Endothelial cell of umbilical vein (primary cell): ENCODE measurements around the gene STYXL1. TPM values are rescaled to one million over a fixed set of nuclear protein-coding genes. Genes with fewer than 3 reads are reported as not detected.

ENCODE experiments used
- BruUV-seq: library from RNA; stranded (reverse); fragments of 400-500 nt; replicated peaks from 2 replicates; lab custom pipeline; 2021; lab: Mats Ljungman, UMichigan
- CTCF ChIA-PET: fragments of 300-600, 350-600 bp; sonication (Branson Sonifier 250); formaldehyde crosslinking; loops from one replicate; lab custom pipeline; 2021; ENCODE audit warnings: antibody characterized with exemption, inconsistent platforms; lab: Charles Lee
- POLR2A ChIA-PET: fragments of 300-600, 350-600 bp; sonication (Branson Sonifier 250); formaldehyde crosslinking; loops from one replicate; lab custom pipeline; 2021; ENCODE audit warnings: antibody characterized with exemption, inconsistent platforms; lab: Charles Lee
- DNase-seq: peaks from one replicate; pipeline ENCODE4 v3.0.0-alpha.2; 2011; ENCODE audit warnings: low read depth, low spot score
- FAIRE-seq: peaks from 2 replicates; lab custom pipeline; 2011; peaks lifted over from hg19 to GRCh38; lab: Jason Lieb, UNC
- H2AFZ ChIP-seq: 2 replicates; pipeline ENCODE4 v1.6.0; 2012; ENCODE audit warnings: low read depth, low read length, control low read depth, inconsistent platforms
- H3K27ac ChIP-seq: 2 replicates; pipeline ENCODE4 v1.5.1; 2011; ENCODE audit warnings: low read depth, mild to moderate bottlenecking, control low read depth, low read length, moderate library complexity; ENCODE audit not compliant: insufficient read depth
- H3K27me3 ChIP-seq, 2 experiments: 2 replicates each; pipeline versions ENCODE4 v1.6.0 to v1.6.1; 2011; ENCODE audit warnings: low read length in 2 of 2, mixed read lengths in 1 of 2; ENCODE audit not compliant: control insufficient read depth in 2 of 2, insufficient read depth in 2 of 2
- H3K36me3 ChIP-seq, 2 experiments: 2 replicates in 1 of 2; 3 replicates in 1 of 2; pipeline ENCODE4 v1.5.1; 2011; ENCODE audit warnings: low read length in 2 of 2, mild to moderate bottlenecking in 1 of 2, moderate library complexity in 1 of 2; ENCODE audit not compliant: control insufficient read depth in 2 of 2, insufficient read depth in 2 of 2; ENCODE audit errors: extremely low read depth in 1 of 2
- H3K4me1 ChIP-seq: 3 replicates; pipeline ENCODE4 v1.5.1; 2011; ENCODE audit warnings: mild to moderate bottlenecking, low read length; ENCODE audit not compliant: control insufficient read depth, insufficient read depth; ENCODE audit errors: extremely low read depth
- H3K4me2 ChIP-seq: 2 replicates; pipeline ENCODE4 v1.6.1; 2011; ENCODE audit warnings: low read length, control low read depth, mixed read lengths; ENCODE audit not compliant: insufficient read depth
- H3K4me3 ChIP-seq, 3 experiments: fragments of 200-600 bp in 1 of 3; sonication (generic), shearing (Covaris generic) in 1 of 3; replicated peaks in 1 of 3; 2 replicates each; pipeline ENCODE4 v1.5.1; 2011 to 2016; ENCODE audit warnings: control low read depth in 3 of 3, low read length in 3 of 3, mild to moderate bottlenecking in 2 of 3, inconsistent platforms in 1 of 3, low read depth in 1 of 3, moderate library complexity in 1 of 3; ENCODE audit not compliant: insufficient read depth in 1 of 3
- H3K79me2 ChIP-seq: 2 replicates; pipeline ENCODE4 v1.6.0; 2012; ENCODE audit warnings: low read length, inconsistent platforms; ENCODE audit not compliant: control insufficient read depth, insufficient read depth
- H3K9ac ChIP-seq: replicated peaks from 2 replicates; pipeline ENCODE3; 2011; ENCODE audit warnings: low read length, control low read depth; ENCODE audit not compliant: insufficient read depth; ENCODE audit errors: extremely low read depth
- H3K9me1 ChIP-seq: replicated peaks from 3 replicates; pipeline ENCODE4 v1.6.0; 2011; ENCODE audit warnings: mild to moderate bottlenecking, low read length; ENCODE audit not compliant: control insufficient read depth, insufficient read depth; ENCODE audit errors: extremely low read depth
- H3K9me3 ChIP-seq: replicated peaks from 2 replicates; pipeline ENCODE4 v1.5.1; 2012; ENCODE audit warnings: low read length, inconsistent platforms; ENCODE audit not compliant: control insufficient read depth, insufficient read depth
- H4K20me1 ChIP-seq: replicated peaks from 2 replicates; pipeline ENCODE3; 2011; ENCODE audit warnings: mild to moderate bottlenecking, low read length; ENCODE audit not compliant: control insufficient read depth, insufficient read depth; ENCODE audit errors: extremely low read depth
- CTCF ChIP-seq, 2 donors: IDR thresholded peaks; 1 replicate in 1 of 2; 2 replicates in 1 of 2; pipeline ENCODE4 v1.5.1; 2011; ENCODE audit warnings: low read length in 2 of 2, mild to moderate bottlenecking in 2 of 2, moderate library complexity in 2 of 2, control low read depth in 1 of 2, inconsistent platforms in 1 of 2, low read depth in 1 of 2; ENCODE audit not compliant: insufficient read depth in 1 of 2; ENCODE audit errors: extremely low read depth in 1 of 2
- EZH2 ChIP-seq: IDR thresholded peaks from 2 replicates; pipeline ENCODE4 v1.6.1; 2012; ENCODE audit warnings: borderline replicate concordance, low read depth, mild to moderate bottlenecking, moderate library complexity, low read length, inconsistent platforms; ENCODE audit not compliant: severe bottlenecking
- FOS ChIP-seq: IDR thresholded peaks from 2 replicates; pipeline ENCODE4 v1.6.1; 2011; ENCODE audit warnings: mild to moderate bottlenecking, low read length, moderate library complexity, borderline replicate concordance; ENCODE audit not compliant: insufficient read depth
- GATA2 ChIP-seq: IDR thresholded peaks from 2 replicates; pipeline ENCODE4 v1.7.0; 2011; ENCODE audit warnings: low read depth, mild to moderate bottlenecking, moderate library complexity, mixed read lengths, low read length; ENCODE audit not compliant: insufficient read length, insufficient read depth
- JUN ChIP-seq: IDR thresholded peaks from 2 replicates; pipeline ENCODE4 v1.6.1; 2011; ENCODE audit warnings: borderline replicate concordance, low read depth; ENCODE audit not compliant: insufficient read length, insufficient read depth
- MAX ChIP-seq: IDR thresholded peaks from 2 replicates; pipeline ENCODE4 v1.6.1; 2011; ENCODE audit not compliant: insufficient read depth, insufficient read length
- MYC ChIP-seq: IDR thresholded peaks from one replicate; pipeline ENCODE4 v1.6.1; 2011; ENCODE audit warnings: mild to moderate bottlenecking, low read depth, low read length
- POLR2A ChIP-seq: IDR thresholded peaks from 2 replicates; pipeline ENCODE4 v1.6.1; 2012; ENCODE audit warnings: low read depth, mild to moderate bottlenecking, control low read depth, low read length
- POLR2AphosphoS5 ChIP-seq: IDR thresholded peaks from 2 replicates; pipeline ENCODE4 v1.6.1; 2012; ENCODE audit warnings: low read depth, mild to moderate bottlenecking, control low read depth, low read length, moderate library complexity; ENCODE audit not compliant: insufficient read depth
- dilution Hi-C: fragments of 300-500 bp; cut with MboI; formaldehyde crosslinking; loops from one replicate; pipeline ENCODE4 v1.15.0; 2019; ENCODE audit warnings: low sequenced_read_pairs; ENCODE audit not compliant: extremely low pct_ligation_motif_present
- intact Hi-C: fragments of 100-400 bp; cut with micrococcal nuclease; formaldehyde crosslinking; loops from one replicate; pipeline ENCODE4 v1.10.0; 2022
- polyA plus RNA-seq, 4 experiments: library from polyadenylated mRNA; depleted of rRNA in 3 of 4; stranded (reverse) in 3 of 4; unstranded in 1 of 4; fragments of >200 nt; gene quantifications; 2 replicates each; pipeline versions ENCODE4 v1.2.1 to v1.2.3, GENCODE V29; 2011 to 2012; ENCODE audit warnings: missing spikeins in 1 of 4
- total RNA-seq: library from RNA; stranded (reverse); gene quantifications from 2 replicates; pipeline ENCODE4 v1.2.3, GENCODE V29; 2021

The STYXL1 gene
- total and polyA plus RNA-seq, 2 donors (not counting 3 experiments of a cell fraction or from before 2014, with no cell fraction given): 23.0 to 67.6 TPM

GRCh38 chr7:75967055-75967454, 80.7 kb downstream of the STYXL1 start:
- no peak overlapping the region for H3K4me2 ChIP-seq
- CTCF ChIA-PET: interaction anchor here (2.8 kb wide), 1 partner anchor 53 kb away, joined by 10 read pairs; no protein-coding TSS in a partner anchor
- H3K9me3 ChIP-seq: no peaks in the 10 kb centered on the region
- H3K27me3 ChIP-seq: no peaks in the 10 kb centered on the region
- H3K79me2 ChIP-seq: no peaks in the 10 kb centered on the region
- H3K9me1 ChIP-seq: no peaks in the 10 kb centered on the region
- H3K4me3 ChIP-seq: no peak overlapping the region
- H2AFZ ChIP-seq: no peak overlapping the region
- intact Hi-C loops: no loop called here
- TF ChIP-seq POLR2AphosphoS5: no peak
- BruUV-seq: no TSS peak
- H3K27ac ChIP-seq: no peak overlapping the region
- no peaks in the 10 kb centered on the region for H3K36me3 ChIP-seq
- no peaks in the 10 kb centered on the region for H4K20me1 ChIP-seq
- DNase-seq: no peak
- peaks cover 11% of the 10 kb centered on the region for H3K4me1 ChIP-seq
- POLR2A ChIA-PET: no interaction called here
- no peak for FAIRE-seq
- dilution Hi-C loops: no loop called here
- H3K9ac ChIP-seq: no peak overlapping the region

- peaks cover 11% of the 10 kb centered on the region for H3K4me1 ChIP-seq
- H3K4me3 ChIP-seq: no peak overlapping the region
- H2AFZ ChIP-seq: no peak overlapping the region
- H3K79me2 ChIP-seq: no peaks in the 10 kb centered on the region
- TF ChIP-seq MAX: no peak
- TF ChIP-seq CTCF (IDR thresholded peaks at IDR 0.05; ENCODE audit: extremely low read depth in 1 of 2, insufficient read depth in 1 of 2, low read depth in 1 of 2, low read length in 2 of 2): no peak
- no peak for TF ChIP-seq GATA2
- no peak for TF ChIP-seq POLR2AphosphoS5
- TF ChIP-seq FOS: no peak
- no peak for TF ChIP-seq JUN
- no peak for TF ChIP-seq MYC
- TF ChIP-seq EZH2: no peak
- TF ChIP-seq POLR2A: no peak
- dilution Hi-C loops (no loop called here), intact Hi-C loops (no loop called here)
- H3K36me3 ChIP-seq: no peaks in the 10 kb centered on the region
- CTCF ChIA-PET: interaction anchor here (1.0 to 2.8 kb wide), 2 partner anchors 54 to 212 kb away, joined by 3 to 10 read pairs; no protein-coding TSS in a partner anchor
- H3K9me3 ChIP-seq: no peaks in the 10 kb centered on the region
- no peaks in the 10 kb centered on the region for H4K20me1 ChIP-seq
- POLR2A ChIA-PET: interaction anchor here (0.6 kb wide), 1 partner anchor 178 kb away, joined by 8 read pairs; no protein-coding TSS in a partner anchor
- no peaks in the 10 kb centered on the region for H3K27me3 ChIP-seq
- no peaks in the 10 kb centered on the region for H3K9me1 ChIP-seq
- no peak overlapping the region for H3K9ac ChIP-seq
- no peak overlapping the region for H3K27ac ChIP-seq
- FAIRE-seq (no peak), DNase-seq (no peak)
- BruUV-seq: no TSS peak
- H3K4me2 ChIP-seq: no peak overlapping the region
Observed at GRCh38 chr7:75966190-75966961, 81.4 kb downstream of the STYXL1 start.
